ENCODE results near the gene SNRNP35.

DNA sequence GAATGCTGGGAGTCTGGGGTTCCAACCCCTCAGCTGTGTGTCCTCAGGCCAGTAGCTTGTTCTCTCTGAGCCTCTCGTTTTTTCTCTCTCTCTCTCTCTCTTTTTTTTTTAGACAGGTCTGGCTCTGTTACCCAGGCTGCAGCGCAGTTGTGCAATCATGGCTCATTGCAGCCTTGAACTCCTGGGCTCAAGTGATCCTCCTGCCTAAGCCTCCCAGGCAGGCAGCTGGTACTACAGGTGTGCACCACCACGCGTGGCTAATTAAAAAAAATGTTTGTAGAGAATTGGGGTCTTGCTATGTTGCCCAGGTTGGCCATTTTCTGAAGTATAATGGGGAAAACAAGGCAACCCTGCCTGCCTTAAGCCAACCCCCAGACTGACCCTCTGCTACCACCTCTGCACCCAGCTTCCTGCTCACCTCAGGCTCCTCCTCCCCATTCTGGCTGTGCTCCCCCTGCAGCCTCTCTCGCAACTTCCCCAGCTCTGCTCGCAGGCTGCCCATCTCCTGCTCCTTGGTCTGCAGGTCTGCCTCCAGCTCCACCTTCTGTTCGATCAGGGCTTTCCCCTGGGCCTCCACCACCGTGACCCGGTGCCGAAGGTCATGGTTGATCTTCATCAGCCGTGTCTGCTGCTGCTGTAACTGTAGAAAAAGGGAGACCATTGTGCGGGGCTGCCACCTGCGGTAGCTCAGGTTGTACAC is 40.3 kb downstream of the SNRNP35 start:
- no peak for TF ChIP-seq CTCF (IDR thresholded peaks at IDR 0.05)
- TF ChIP-seq POLR2A (IDR thresholded peaks at IDR 0.05) = no peak
- no peak for TF ChIP-seq POLR2AphosphoS5 (IDR thresholded peaks at IDR 0.05)

Measured in breast epithelium (tissue), 3 donors.